ENCODE data around the gene FADS2.

GRCh38 chr11:61863548-61864081 is 35.5 kb downstream of the FADS2 start:
- TF ChIP-seq GATA2 (IDR thresholded peaks at IDR 0.05; ENCODE audit: low read depth, low read length) (no peak), GATA3 (IDR thresholded peaks at IDR 0.05; ENCODE audit: low read depth, low read length) (no peak)
